Stimulated activated CD8-positive, alpha-beta memory T cell treated with anti-CD3 and anti-CD28 coated beads, Interleukin-2, amount 100 ng/mL, for 1 hour (primary cell): ENCODE measurements around the gene TNN.
A peak's percentile ranks its signal among the peaks of the same experiment; 100 is the strongest.

Experiments used
- DNase-seq, 2 donors: peaks; one replicate each; pipeline ENCODE4 v3.0.0-alpha.2; 2020; ENCODE audit warnings: low read depth in 2 of 2

The TNN gene

GRCh38 chr1:175116210-175116798 is 48.7 kb downstream of the TNN start:
- no peak for DNase-seq

DNA sequence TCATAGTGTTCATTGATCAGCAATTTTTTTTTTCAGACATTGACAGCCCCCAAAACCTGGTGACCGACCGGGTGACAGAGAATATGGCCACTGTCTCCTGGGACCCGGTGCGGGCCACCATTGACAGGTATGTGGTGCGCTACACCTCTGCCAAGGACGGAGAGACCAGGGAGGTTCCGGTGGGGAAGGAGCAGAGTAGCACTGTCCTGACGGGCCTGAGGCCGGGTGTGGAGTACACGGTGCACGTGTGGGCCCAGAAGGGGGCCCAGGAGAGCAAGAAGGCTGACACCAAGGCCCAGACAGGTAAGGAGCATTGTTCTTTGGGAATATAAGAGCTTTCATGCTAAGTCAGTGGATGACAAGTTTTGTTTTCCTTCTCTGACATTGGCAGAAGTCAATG is 49.3 kb downstream of the TNN start:
- DNase-seq = no peak

DNA sequence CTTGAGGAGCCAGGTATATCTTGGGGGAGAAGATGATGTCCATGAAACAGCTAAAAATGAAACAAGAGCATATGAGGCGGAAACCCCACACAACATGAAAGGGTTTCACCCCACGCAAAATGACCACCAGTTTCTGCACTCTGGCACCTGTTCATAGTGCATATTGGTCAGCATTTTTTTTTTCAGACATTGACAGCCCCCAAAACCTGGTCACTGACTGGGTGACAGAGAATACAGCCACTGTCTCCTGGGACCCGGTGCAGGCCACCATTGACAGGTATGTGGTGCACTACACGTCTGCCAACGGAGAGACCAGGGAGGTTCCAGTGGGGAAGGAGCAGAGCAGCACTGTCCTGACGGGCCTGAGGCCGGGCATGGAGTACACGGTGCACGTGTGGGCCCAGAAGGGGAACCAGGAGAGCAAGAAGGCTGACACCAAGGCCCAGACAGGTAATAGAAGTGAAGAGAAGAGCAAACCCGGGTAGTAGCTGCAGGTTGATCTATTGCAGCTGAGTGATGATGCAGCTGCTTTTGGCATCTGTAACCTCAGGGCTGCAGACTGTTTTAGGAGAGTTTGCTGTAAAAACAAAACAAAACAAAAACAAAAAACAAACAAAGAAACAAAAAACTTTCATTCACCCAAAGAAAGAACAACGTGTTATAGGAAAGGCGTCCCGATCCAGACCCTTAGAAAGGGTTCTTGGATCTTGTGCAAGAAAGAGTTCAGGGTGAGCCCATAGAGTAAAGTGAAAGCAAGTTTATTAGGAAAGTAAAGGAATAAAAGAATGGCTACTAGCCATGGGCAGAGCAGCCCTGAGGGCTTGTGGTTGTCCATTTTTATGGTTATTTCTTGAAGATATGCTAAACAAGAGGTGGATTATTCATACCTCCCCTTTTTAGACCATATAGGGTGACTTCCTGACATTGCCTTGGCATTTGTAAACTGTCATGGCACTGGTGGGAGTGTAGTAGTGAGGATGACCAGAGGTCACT is 51.0 kb downstream of the TNN start:
- DNase-seq = no peak

- DNase-seq = no peak
These were observed 52.9 kb downstream of the TNN start for GRCh38 chr1:175120511-175120910.

DNA sequence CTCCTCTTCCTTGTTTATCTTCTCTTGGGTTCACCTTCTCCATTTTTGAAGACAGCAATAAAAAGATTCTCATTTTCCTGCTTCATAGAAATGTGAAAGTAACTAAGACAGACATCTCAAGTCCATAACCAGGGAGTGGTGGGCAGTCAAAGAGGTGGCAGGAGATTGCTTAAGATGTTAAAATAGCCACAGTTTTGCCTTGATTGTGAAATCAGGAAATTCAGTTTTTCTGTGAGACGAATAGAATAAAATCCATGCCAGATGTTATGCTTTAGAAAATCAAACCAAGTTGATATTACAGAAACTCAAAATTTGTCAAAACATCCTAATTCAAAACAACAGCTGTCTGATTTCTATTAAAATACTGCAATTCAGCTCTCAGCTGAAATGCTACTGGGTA is 57.2 kb downstream of the TNN start:
- DNase-seq = no peak

DNA sequence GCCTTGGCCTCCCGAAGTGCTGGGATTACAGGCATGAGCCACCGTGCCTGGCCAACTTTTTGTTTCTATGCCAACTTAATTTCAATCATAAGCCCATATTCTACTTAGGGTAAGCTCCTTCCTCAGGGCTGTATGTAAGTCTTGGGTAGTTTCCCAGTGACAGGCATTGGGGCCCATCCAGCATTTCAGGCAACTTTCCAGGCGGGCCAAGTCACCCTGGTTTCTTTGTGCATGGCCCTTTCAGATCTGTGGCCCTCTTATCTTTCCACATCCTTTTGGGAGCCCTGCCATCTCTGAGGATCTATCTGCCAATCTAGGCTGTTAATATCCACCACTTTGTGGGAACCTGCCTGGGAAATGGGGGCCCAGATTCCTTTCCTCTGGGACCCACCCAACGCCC is 58.7 kb downstream of the TNN start:
- DNase-seq = no peak

DNA sequence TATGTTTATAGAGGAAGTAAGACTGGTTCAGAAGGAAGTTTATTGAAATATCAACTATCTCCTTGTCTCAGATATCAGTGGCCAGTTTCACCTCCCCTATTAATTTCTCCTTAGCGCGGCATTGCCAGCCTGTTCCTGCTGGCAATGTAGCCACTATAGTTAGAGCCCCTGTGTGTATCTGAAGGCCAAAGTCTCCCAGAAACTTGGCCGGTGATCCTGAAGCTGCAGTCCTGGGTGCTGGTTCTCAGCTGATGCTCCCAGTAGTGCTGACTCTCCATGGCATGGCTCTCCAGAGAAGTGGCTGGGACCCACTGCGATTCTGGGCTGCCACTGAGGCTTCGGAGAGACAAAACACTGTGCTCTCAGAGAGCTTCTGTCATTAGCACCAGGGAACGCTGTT is 59.9 kb downstream of the TNN start:
- no peak for DNase-seq

GRCh38 chr1:175128523-175128922 is 60.9 kb downstream of the TNN start:
- no peak for DNase-seq

GRCh38 chr1:175129182-175129581 is 61.5 kb downstream of the TNN start:
- DNase-seq = no peak

- no peak for DNase-seq
These were observed 62.0 kb downstream of the TNN start for GRCh38 chr1:175129644-175129996.

GRCh38 chr1:175129997-175130648 is 62.5 kb downstream of the TNN start:
- DNase-seq = no peak

- DNase-seq = no peak
These were observed 63.0 kb downstream of the TNN start for GRCh38 chr1:175130649-175131045.

GRCh38 chr1:175131095-175131494 is 63.5 kb downstream of the TNN start:
- no peak for DNase-seq

DNA sequence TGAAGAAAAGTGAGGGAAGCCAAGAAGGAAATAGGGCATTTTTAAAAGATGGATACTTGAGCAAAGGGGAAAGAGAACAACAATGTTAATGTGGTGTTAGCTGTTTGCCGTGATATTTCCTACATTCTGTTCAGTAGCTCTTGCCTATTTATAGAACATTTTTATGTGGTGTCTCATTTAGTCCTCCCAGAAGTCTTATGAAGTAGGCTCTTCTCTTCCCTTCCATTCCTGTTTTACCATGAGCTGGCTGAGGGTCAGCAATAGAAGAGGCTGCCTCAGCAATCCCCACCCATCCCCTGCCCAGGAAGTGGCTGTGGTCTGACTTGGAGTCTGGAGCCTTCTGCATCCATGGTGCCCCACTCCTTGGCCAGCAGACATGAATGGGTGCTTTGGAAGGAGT is 64.8 kb downstream of the TNN start:
- DNase-seq = no peak

- DNase-seq = no peak
These were observed 66.2 kb downstream of the TNN start for GRCh38 chr1:175133673-175134435.

- no peak for DNase-seq
These were observed 66.9 kb downstream of the TNN start for GRCh38 chr1:175134500-175134899.

GRCh38 chr1:175136246-175136645 is 68.6 kb downstream of the TNN start:
- DNase-seq = no peak

DNA sequence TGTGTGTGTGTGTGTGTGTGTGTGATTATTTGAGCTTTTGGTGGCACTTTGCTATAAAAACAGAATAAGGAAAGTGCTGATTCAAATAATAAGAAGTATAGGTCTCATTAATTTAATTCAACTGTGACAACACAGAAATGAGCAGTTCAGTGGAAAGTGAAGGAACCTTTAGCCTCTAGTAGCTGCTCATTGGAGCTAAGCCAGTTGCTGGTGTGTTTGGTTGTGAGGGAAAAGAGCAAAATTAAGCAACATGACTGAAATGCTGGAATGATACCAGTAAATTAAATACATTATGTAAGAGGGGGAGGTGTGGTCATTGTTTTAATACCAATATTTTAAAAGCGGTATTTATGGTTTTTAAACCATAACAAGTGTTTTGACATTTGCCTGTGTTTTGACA is 69.7 kb downstream of the TNN start:
- DNase-seq = no peak

GRCh38 chr1:175138579-175138978 is 70.9 kb downstream of the TNN start:
- no peak for DNase-seq

DNA sequence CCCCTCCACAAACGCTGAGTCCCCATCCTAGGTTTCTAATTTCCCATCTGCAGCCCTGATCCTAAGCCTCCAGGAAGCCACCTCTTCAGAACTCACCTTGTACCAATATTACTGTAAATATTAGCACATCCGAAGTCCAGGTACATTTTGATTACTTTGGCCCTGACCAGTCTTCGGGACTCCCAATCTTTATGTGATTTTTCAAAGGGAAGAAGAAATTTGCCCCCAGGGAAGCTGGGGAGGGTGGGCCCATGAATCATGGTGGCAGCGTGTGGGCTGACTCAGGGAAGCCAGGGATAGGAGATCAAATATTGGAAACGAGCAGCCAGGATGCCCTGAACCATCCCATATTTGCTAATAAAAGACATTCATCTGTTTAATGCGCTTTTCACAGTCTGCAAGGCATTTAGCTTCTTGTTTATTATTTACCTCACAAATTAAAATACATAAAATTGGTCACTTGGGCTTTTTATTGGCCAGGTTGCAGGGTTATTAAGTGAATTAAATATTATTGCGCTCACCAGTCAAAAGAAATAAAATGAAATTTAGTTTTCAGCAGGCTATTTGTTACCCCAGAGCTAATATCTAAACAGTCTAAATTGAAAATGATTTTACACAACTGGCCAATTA is 78.4 kb downstream of the TNN start:
- DNase-seq = no peak

DNA sequence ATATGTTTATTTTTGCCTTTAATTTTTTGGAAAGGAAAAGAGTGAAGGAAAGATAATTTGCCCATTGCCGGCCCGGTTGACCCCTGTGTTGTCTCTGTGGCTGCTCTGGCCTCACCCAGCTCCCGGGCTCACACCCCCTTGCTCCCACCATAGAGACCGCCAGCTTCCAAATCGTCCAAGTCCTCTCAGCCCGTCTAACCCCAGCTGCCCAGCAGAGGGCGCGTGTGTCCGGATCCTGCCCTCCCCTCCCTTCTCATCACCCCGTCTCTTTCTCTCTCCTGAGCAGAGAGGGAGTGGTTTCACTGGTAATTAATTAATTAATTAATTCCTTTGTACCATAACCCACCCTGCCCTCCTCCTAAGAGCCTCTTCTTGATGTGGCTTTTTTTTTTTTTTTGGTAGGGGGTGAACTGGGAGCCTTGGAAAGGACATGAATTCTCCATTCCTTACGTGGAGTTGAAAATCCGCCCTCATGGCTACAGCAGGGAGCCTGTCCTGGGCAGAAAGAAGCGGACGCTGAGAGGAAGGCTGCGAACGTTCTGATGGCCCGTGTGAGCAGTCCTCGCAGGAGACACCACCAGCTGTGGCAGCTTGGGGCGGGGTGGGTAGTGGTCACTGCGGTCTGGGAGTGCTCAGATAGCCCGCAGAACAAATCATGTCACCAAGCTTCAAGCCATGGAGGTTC is 79.0 kb downstream of the TNN start:
- DNase-seq = peak; percentile 29 to 36
